ENCODE results near the gene FAM200B. TPM values are rescaled to one million over a fixed set of nuclear protein-coding genes. Genes with fewer than 3 reads are reported as not detected.
"Not testable (repeated sequence)": the region's sequence is repeated elsewhere in the genome, so short reads cannot be mapped to it uniquely, and the experiment has no call there.

FAM200B gene
- total RNA-seq, 2 donors from 2014 or later: 14.1 to 20.5 TPM

- ATAC-seq (no peak), DNase-seq (no peak)
- Mint-ChIP-seq H3K4me1 (no peaks in the 10 kb centered on the region), H3K27ac (no peak overlapping the region), H3K27me3 (peaks cover 18% of the 10 kb centered on the region), H3K36me3 (ENCODE audit: low read depth) (no peaks in the 10 kb centered on the region), H3K4me3 (no peak overlapping the region)
- H3K9me3 ChIP-seq (ENCODE audit: control insufficient read depth, low read length, poor library complexity, severe bottlenecking): no peaks in the 10 kb centered on the region
Observed at GRCh38 chr4:15716115-15716514, 34.5 kb downstream of the FAM200B start.

DNA sequence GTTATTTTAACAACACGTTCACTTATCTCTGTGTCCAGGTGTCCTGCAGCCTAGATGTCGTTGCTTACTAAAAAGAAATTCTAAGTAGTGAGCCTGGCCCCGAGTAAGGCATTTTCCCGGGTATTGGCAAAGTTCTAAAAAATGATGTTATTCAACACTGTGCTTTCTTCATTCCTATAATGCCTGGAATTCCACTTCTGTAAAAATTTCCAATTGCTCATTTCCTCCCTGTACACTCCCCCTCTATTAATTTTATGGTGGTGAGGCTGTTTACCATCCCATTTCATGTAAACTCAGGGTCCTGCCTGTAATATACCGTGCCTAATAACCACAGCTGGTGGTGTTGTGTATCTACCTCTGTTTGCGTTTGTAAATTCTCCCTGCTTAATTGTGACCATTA lies 35.5 kb downstream of the FAM200B start:
- Mint-ChIP-seq H3K4me1 (no peaks in the 10 kb centered on the region), H3K27me3 (peaks cover 10% of the 10 kb centered on the region), H3K27ac (no peak overlapping the region), H3K36me3 (ENCODE audit: low read depth) (no peaks in the 10 kb centered on the region), H3K4me3 (no peak overlapping the region)
- DNase-seq (no peak), ATAC-seq (no peak)
- no peaks in the 10 kb centered on the region for H3K9me3 ChIP-seq (ENCODE audit: control insufficient read depth, low read length, poor library complexity, severe bottlenecking)

GRCh38 chr4:15717657-15718416 lies 36.2 kb downstream of the FAM200B start:
- no peak overlapping the region for H3K4me3 Mint-ChIP-seq
- no peaks in the 10 kb centered on the region for H3K9me3 ChIP-seq (ENCODE audit: control insufficient read depth, low read length, poor library complexity, severe bottlenecking)
- no peaks in the 10 kb centered on the region for H3K4me1 Mint-ChIP-seq
- no peak overlapping the region for H3K27ac Mint-ChIP-seq
- DNase-seq (no peak), ATAC-seq (no peak)
- H3K27me3 Mint-ChIP-seq: peaks cover 9% of the 10 kb centered on the region
- H3K36me3 Mint-ChIP-seq (ENCODE audit: low read depth): no peaks in the 10 kb centered on the region

- H3K36me3 Mint-ChIP-seq (ENCODE audit: low read depth): no peaks in the 10 kb centered on the region
- no peak overlapping the region for H3K27ac Mint-ChIP-seq
- H3K4me3 Mint-ChIP-seq: no peak overlapping the region
- no peak for DNase-seq
- peaks cover 9% of the 10 kb centered on the region for H3K27me3 Mint-ChIP-seq
- no peaks in the 10 kb centered on the region for H3K4me1 Mint-ChIP-seq
- H3K9me3 ChIP-seq (ENCODE audit: control insufficient read depth, low read length, poor library complexity, severe bottlenecking): no peaks in the 10 kb centered on the region
- no peak for ATAC-seq
Observed at GRCh38 chr4:15718465-15718864, 36.8 kb downstream of the FAM200B start.

- ATAC-seq (no peak), DNase-seq (no peak)
- no peaks in the 10 kb centered on the region for H3K9me3 ChIP-seq (ENCODE audit: control insufficient read depth, low read length, poor library complexity, severe bottlenecking)
- peaks cover under 1% of the 10 kb centered on the region for H3K4me1 Mint-ChIP-seq
- no peak overlapping the region for H3K4me3 Mint-ChIP-seq
- H3K27me3 Mint-ChIP-seq: peaks cover 9% of the 10 kb centered on the region
- no peak overlapping the region for H3K27ac Mint-ChIP-seq
- no peaks in the 10 kb centered on the region for H3K36me3 Mint-ChIP-seq (ENCODE audit: low read depth)
Observed at GRCh38 chr4:15718959-15719358, 37.3 kb downstream of the FAM200B start.

GRCh38 chr4:15719506-15719905 lies 37.9 kb downstream of the FAM200B start:
- peaks cover 9% of the 10 kb centered on the region for H3K27me3 Mint-ChIP-seq
- DNase-seq: no peak
- H3K4me1 Mint-ChIP-seq: peaks cover 2% of the 10 kb centered on the region
- no peak overlapping the region for H3K4me3 Mint-ChIP-seq
- no peaks in the 10 kb centered on the region for H3K36me3 Mint-ChIP-seq (ENCODE audit: low read depth)
- no peak for ATAC-seq
- H3K9me3 ChIP-seq (ENCODE audit: control insufficient read depth, low read length, poor library complexity, severe bottlenecking): no peaks in the 10 kb centered on the region
- no peak overlapping the region for H3K27ac Mint-ChIP-seq

DNA sequence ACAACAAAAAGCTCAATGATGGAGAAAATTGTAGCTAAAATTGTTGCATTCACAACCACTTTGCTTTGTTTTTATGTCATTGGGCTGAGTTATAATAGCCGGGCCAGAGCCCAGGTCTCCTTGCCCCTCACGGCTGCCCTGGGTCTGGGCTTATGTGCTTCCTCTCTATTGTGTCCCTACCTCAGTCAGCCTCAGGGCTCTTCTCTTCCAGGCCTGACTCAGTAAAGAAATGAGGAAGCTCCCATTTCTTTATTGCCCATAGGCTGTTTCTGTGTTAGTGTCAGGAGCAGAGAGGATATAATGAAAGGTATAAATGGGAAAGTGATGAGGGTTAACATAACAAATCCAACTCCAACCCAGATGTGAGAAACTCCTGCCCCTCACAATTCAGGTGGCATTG lies 39.2 kb downstream of the FAM200B start:
- Mint-ChIP-seq H3K27me3 (peaks cover 9% of the 10 kb centered on the region), H3K27ac (no peak overlapping the region), H3K36me3 (ENCODE audit: low read depth) (no peaks in the 10 kb centered on the region), H3K4me3 (no peak overlapping the region), H3K4me1 (peaks cover 8% of the 10 kb centered on the region)
- no peak for ATAC-seq
- no peaks in the 10 kb centered on the region for H3K9me3 ChIP-seq (ENCODE audit: control insufficient read depth, low read length, poor library complexity, severe bottlenecking)
- DNase-seq: no peak

DNA sequence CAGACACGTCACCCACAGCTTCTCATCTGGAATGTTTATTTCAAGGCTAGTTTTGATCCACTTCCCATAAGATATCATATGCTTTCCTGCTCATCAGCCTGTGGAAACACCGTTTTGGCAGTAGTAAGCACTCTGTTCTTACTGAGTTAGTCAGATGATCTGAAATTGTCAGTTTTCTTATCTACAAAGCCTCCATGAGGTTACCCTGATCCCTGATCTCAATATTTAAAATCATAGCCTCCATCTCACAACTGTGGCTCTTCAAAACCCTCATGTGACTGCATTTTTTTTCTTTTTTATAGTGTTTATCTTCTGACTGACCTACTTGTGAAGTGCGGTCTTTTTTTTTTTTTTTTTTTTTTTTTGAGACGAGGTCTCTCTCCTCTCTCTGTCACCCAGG lies 44.0 kb downstream of the FAM200B start:
- Mint-ChIP-seq H3K4me1 (peaks cover 12% of the 10 kb centered on the region), H3K27me3 (no peaks in the 10 kb centered on the region), H3K27ac (peak overlapping the region; percentile 92), H3K4me3 (peak overlapping the region; percentile 79), H3K36me3 (ENCODE audit: low read depth) (no peaks in the 10 kb centered on the region)
- DNase-seq (no peak), ATAC-seq (peak; percentile 88)
- no peaks in the 10 kb centered on the region for H3K9me3 ChIP-seq (ENCODE audit: control insufficient read depth, low read length, poor library complexity, severe bottlenecking)

- ATAC-seq: no peak
Observed at GRCh38 chr4:15729910-15730533, 48.4 kb downstream of the FAM200B start.

DNA sequence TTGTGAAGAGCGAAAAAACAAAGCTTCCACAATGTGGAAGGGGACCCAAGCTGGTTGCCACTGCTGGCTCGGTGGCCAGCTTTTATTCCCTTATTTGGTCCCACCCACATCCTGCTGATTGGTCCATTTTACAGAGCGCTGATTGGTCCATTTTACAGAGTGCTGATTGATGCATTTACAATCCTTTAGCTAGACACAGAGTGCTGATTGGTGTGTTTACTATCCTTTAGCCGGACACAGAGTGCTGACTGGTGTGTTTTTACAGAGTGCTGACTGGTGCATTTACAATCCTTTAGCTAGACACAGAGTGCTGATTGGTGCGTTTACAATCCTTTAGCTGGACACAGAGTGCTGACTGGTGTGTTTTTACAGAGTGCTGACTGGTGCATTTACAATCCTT lies 51.4 kb downstream of the FAM200B start:
- H3K27ac Mint-ChIP-seq; ATAC-seq; DNase-seq; H3K4me3 Mint-ChIP-seq; H3K9me3 ChIP-seq (ENCODE audit: control insufficient read depth, low read length, poor library complexity, severe bottlenecking); H3K36me3 Mint-ChIP-seq (ENCODE audit: low read depth): not testable (repeated sequence)
- Mint-ChIP-seq H3K4me1 (peaks cover 11% of the 10 kb centered on the region), H3K27me3 (peaks cover 21% of the 10 kb centered on the region)

More at GRCh38 chr4:15729910-15730533, 48.4 kb downstream of the FAM200B start:
- Mint-ChIP-seq H3K36me3 (ENCODE audit: low read depth) (no peaks in the 10 kb centered on the region), H3K27me3 (peaks cover 20% of the 10 kb centered on the region), H3K4me1 (peaks cover 14% of the 10 kb centered on the region), H3K27ac (no peak overlapping the region), H3K4me3 (no peak overlapping the region)
- no peak for DNase-seq
- no peaks in the 10 kb centered on the region for H3K9me3 ChIP-seq (ENCODE audit: control insufficient read depth, low read length, poor library complexity, severe bottlenecking)

DNA sequence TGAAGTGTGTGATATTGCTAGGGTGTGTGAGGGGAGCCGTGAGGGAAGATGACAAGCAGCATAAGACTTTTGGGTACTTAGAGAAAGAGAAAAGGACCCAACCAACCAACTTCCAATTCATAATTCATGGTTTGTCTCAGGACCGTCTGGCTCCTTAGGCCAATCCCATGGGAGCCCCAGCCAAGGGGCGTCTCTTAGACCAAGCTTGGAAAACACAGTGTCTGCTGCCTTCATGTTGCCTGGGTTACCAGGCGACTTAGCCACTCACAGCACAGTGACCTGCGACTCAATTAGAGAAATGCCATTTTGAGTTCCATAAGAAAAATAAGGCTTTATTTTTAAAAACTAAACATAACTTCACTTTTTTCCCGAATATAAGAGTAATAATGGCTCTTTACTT lies 53.9 kb downstream of the FAM200B start:
- ATAC-seq (no peak), DNase-seq (no peak)
- peaks cover 13% of the 10 kb centered on the region for H3K4me1 Mint-ChIP-seq
- no peaks in the 10 kb centered on the region for H3K36me3 Mint-ChIP-seq (ENCODE audit: low read depth)
- H3K27me3 Mint-ChIP-seq: peaks cover 21% of the 10 kb centered on the region
- H3K27ac Mint-ChIP-seq: no peak overlapping the region
- H3K9me3 ChIP-seq (ENCODE audit: control insufficient read depth, low read length, poor library complexity, severe bottlenecking): no peaks in the 10 kb centered on the region
- H3K4me3 Mint-ChIP-seq: no peak overlapping the region

DNA sequence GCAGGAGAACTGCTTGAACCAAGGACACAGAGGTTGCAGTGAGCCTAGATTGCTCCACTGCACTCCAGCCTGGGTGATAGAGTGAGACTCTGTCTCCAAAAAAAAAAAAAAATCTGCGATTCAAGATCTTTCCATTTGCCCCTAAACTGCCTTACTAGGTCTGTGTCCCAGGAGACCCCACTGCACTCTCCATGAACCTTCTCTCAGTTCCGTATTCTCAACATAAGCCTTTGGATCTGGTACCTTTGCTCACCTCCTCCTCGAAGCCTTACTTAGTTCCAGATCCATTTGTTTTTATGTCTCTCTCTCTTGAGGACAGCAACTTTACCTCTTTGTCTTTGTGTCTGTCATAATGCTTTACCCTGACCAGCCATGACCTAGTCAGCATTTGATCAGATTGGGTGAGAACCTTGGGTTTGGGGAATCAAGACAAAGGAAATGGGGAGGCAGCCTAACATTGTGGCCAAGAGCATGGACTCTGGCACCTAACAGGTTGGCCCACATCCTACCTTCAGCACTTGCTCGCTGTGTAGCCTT lies 55.0 kb downstream of the FAM200B start:
- Mint-ChIP-seq H3K4me3 (no peak overlapping the region), H3K4me1 (peaks cover 13% of the 10 kb centered on the region), H3K27me3 (peaks cover 16% of the 10 kb centered on the region), H3K36me3 (ENCODE audit: low read depth) (no peaks in the 10 kb centered on the region), H3K27ac (no peak overlapping the region)
- H3K9me3 ChIP-seq (ENCODE audit: control insufficient read depth, low read length, poor library complexity, severe bottlenecking): no peaks in the 10 kb centered on the region
- ATAC-seq (no peak), DNase-seq (no peak)

- peaks cover 13% of the 10 kb centered on the region for H3K4me1 Mint-ChIP-seq
- peaks cover under 1% of the 10 kb centered on the region for H3K36me3 Mint-ChIP-seq (ENCODE audit: low read depth)
- H3K4me3 Mint-ChIP-seq: no peak overlapping the region
- no peak for ATAC-seq
- peaks cover 13% of the 10 kb centered on the region for H3K27me3 Mint-ChIP-seq
- H3K27ac Mint-ChIP-seq: no peak overlapping the region
- DNase-seq: no peak
- H3K9me3 ChIP-seq (ENCODE audit: control insufficient read depth, low read length, poor library complexity, severe bottlenecking): no peaks in the 10 kb centered on the region
Observed at GRCh38 chr4:15737255-15737654, 55.6 kb downstream of the FAM200B start.

Measured in T-helper 17 cell (primary cell).